HG03045 (cell line): Measurements from ENCODE around the gene CYTL1.
"Not testable (repeated sequence)": the region's sequence is repeated elsewhere in the genome, so short reads cannot be mapped to it uniquely, and the experiment has no call there.

Experiments used
- ATAC-seq: cut with Tn5 transposase; IDR thresholded peaks from one replicate; pipeline ENCODE4 v1.9.1; 2021; ENCODE audit warnings: mild to moderate bottlenecking, moderate library complexity; ENCODE audit not compliant: unreplicated experiment

Gene CYTL1

GRCh38 chr4:5034206-5034605 is 14.9 kb upstream of the CYTL1 start:
- ATAC-seq, result no peak

DNA sequence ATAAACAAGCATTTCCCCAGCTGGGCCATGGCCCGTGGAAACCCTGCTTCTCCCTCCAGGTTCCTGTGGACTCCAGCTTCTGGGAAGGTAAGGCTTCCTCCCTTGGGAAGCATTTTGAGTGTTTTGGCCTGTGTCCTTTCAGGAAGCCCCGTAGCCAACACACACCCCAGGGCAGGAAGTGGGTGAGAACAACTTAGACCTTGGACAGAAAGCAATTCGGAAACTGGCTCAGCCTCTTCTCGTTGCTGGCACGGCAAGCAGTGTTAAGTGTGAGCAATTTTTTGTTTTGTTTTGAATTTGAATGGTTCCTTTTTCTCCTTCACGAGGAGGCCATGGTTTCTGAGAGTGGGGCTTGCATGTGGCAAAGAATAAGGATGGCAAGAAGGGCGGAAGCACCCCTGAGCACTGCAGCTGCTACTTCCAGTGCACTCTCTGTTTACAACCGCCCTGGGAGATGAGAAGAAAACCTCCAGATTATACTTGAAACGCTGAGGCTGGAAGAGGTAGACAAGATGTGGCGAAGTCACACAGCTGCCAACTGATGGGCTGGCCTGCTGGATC is 14.1 kb upstream of the CYTL1 start:
- no peak for ATAC-seq

- ATAC-seq, result no peak
Measured at GRCh38 chr4:5032813-5033212, 13.6 kb upstream of the CYTL1 start.

- no peak for ATAC-seq
Measured at GRCh38 chr4:5030927-5031326, 11.7 kb upstream of the CYTL1 start.

DNA sequence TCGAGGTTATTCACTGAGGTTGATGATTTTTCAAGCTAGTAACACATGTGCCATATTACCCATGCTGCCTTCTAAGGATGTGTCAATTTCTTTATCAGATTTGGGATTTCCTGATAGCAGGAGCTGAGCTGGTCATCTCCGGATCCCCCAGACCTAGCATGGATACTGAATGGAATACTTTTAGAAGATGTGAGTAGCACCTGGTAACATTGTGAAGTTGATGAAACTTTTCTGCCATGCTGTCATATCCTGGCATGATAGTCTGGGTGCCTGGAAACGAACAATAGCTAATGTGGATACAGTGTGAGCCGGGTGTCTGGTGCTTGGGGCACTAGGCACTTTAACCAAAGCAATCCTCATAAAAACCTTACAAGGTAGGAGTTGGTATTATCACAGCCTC is 11.0 kb upstream of the CYTL1 start:
- ATAC-seq, result no peak

GRCh38 chr4:5029447-5029846 is 10.2 kb upstream of the CYTL1 start:
- ATAC-seq, result no peak

DNA sequence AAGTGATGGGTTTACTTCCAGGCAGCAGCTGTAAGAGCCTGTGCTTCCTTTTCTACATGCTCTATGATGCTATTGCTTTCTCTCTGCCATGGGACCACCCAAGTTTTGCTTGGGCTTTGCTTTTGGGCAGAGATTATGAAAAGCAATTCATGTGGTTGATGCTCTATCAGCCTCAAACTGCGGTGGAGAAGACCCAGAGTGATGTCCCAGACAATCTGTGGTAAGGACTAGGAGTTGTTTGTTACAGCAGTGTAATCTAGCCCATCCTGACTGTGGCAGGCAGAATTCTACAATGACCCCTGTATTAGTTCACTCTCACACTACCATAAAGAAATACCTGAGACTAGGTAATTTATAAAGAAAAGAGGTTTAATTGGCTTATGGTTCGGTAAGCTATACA is 9.2 kb upstream of the CYTL1 start:
- ATAC-seq, result no peak

GRCh38 chr4:5027346-5027745 is 8.1 kb upstream of the CYTL1 start:
- no peak for ATAC-seq

DNA sequence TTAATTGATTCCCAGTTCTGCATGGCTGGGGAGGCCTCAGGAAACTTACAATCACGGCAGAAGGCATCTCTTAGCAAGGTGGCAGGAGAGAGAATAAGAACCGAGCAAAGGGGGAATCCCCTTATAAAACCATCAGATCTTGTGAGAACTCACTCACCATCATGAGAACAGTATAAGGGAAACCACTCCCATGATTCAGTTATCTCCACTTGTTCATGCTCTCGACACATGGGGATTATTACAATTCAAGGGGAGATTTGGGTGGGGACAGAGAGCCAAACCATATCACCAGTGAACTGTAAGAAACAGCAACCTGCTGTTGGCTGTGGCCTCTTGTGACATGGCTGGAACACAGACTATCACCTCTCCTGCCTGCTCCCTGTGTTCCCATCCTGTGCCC is 7.1 kb upstream of the CYTL1 start:
- no peak for ATAC-seq

- ATAC-seq, result no peak
Measured at GRCh38 chr4:5024673-5025072, 5.4 kb upstream of the CYTL1 start.

DNA sequence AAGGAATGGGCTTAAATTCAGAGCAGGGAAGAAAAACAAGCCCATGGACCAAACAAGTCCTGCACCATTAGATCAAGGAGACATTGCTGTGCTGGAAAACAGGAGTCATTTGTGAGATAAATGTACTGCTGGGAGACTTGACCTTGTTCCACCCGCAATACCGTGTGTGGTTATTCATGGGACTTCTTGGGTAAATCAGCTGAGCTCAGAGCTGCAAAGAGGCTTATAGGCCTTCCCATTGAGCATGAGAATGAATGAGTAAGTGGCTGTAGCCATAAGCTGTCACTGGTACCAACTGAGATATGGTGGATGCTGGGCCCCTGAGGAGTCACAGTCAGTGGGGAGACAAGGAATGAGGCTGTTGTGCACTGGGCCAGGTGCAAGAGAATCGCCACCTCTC is 2.3 kb upstream of the CYTL1 start:
- no peak for ATAC-seq

DNA sequence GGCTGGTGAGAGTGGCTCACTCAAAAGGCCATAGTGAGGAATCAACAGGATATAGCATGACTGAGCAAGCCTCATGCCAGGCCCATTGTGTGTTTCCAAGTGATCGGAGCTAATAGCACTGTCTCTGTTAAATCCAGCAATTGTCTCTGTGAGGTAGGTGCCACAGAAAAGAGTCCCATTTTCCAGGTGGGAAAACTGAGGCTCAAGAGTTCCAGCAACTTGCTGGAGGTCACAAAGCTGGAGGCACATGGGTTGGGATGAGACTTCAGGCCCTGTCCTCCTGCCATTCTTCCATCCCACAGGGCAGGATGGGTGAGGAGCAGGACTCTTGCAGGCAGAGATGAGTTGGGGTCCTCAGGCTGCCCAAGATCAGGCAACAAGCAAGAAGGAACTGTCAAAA is 1.1 kb upstream of the CYTL1 start:
- no peak for ATAC-seq

- ATAC-seq, result no peak
Measured at GRCh38 chr4:5019796-5020195, 538 bp upstream of the CYTL1 start.

DNA sequence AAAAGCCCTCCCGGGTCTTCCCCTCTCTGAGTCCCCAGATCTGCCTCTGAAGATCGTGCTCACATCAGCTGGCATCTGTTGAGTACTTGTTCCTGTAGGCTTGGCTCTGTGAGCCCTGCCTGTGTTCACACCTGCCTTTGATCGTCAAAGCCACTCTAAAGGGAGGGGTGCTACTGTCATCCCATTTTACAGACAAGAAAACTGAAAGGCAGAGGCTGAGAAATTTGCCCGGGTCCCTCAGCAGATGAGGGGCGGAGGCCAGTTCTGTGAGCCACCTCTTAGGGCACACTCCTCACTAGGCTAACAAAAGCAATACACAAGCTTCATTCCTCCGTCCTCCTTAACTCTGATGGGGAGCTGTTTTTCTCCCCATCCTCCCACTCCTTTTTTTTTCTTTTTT is 655 bp downstream of the CYTL1 start:
- ATAC-seq, result no peak

GRCh38 chr4:5018096-5018495 is 1.2 kb downstream of the CYTL1 start:
- ATAC-seq, result no peak

DNA sequence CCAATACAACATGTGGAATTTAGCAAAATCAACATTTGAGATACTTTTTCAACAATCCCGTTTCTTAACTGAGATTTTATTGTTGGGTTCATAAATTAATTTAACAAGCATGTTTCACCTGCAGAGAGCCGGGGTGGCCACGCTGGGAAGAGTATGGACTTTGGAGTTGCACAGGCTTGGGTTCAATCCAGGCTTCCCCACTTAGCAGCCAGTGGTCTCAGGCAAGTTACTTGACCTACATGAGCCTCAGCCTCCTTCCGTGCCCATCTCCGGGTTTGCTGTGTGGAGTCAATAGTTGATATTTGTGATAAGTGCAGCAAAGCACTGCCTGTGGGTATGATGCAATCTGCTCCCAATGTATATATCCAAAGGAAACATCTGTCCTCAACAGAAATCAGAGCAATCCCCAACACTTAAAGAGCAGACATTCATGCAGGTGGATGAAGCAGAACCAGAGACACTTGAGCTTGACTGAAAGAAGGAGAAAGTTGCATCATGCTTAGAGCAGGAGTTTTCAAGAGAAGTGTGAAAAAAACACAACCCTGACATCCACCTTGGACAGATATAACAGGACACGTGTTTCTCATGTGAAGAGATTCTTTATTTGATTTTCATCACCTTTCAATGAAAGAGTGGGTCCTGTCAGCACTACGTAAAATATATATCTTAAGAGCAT is 5.1 kb downstream of the CYTL1 start:
- ATAC-seq, result no peak

GRCh38 chr4:5012958-5013357 is 6.3 kb downstream of the CYTL1 start:
- no peak for ATAC-seq

- no peak for ATAC-seq
Measured at GRCh38 chr4:5012244-5012898, 6.9 kb downstream of the CYTL1 start.

DNA sequence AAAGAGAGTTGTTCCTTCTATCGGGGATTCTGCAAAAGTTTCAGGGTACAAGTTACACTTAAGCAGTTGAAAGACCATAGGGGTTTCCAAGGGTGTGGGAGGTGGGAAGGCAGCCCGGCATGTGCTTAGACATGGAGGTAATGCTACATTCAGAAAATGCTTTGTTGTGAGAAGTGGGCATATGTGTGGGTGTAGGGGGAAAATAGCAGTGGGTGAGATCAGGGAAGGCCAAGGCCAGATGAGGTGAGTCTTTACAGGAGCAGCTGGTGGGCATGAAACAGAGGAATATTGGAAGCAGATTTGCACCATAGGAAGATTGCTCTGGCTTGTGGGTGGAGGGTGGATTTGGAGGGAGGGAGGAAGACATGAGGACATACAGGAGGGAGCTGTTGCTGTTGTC is 8.3 kb downstream of the CYTL1 start:
- no peak for ATAC-seq

- ATAC-seq, result no peak
Measured at GRCh38 chr4:5009796-5010195, 9.5 kb downstream of the CYTL1 start.

DNA sequence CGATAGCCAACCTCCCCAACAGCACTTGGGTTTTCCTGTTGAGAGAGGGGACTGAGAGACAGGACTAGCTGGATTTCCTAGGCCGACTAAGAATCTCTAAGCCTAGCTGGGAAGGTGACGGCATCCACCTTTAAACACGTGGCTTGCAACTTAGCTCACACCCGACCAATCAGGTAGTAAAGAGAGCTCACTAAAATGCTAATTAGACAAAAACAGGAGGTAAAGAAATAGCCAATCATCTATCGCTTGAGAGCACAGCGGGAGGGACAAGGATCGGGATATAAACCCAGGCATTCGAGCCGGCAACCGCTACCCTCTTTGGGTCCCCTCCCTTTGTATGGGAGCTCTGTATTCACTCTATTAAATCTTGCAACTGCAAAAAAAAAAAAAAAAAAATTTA is 12.3 kb downstream of the CYTL1 start:
- ATAC-seq, result not testable (repeated sequence)

GRCh38 chr4:5004496-5004895 is 14.8 kb downstream of the CYTL1 start:
- ATAC-seq, result no peak

DNA sequence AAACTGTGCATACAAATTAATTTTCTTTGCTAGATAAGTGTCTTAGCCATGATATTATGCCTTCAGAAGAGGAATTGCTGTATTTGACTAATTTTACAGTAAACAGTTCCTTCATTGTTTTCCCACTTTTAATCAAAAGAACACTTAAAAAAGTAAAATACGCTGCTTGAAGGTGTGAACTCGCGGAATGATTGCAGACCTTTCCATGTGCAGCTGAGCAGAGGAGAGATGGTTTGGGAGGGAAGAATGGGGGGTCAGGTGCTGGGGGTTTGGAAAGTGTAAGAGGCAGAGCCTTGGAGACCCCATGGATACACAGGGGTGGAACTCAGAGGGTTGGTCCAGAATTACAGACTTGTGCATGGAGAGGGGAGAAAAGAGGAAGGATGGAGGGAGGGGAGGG is 15.3 kb downstream of the CYTL1 start:
- no peak for ATAC-seq
